ENCODE results near the gene ZWILCH.

DNA sequence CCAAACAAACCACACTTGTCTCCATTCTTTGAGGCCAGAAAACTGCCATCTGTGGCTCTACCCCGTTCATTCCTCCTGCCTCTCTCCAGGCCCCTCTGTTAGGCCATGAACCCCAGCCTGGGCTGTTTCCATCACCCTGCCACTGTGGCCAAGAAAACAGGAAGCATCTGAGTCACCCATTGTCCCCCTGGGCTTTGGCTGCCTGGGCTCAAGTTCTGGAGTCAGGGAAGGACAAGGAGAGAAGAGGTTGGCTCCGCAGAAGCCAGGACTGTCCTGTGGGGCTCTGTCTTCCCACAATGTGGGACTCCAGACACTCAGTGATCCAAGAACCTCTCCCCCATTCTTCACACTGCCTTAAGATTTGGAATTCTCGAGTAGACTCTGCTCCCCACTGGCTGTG lies 75.5 kb downstream of the ZWILCH start:
- no peak for TF ChIP-seq POLR2A (IDR thresholded peaks at IDR 0.05; ENCODE audit: low read depth, low read length)
- no peak for TF ChIP-seq POLR2AphosphoS5 (IDR thresholded peaks at IDR 0.05; ENCODE audit: low read depth, low read length)

Data from GM12892 (cell line).